HepG2 (cell line): ENCODE results near the gene CFAP69. TPM values are rescaled to one million over a fixed set of nuclear protein-coding genes. Genes with fewer than 3 reads are reported as not detected.

ENCODE experiments used
- EEA1 ChIP-seq: sonication (generic); formaldehyde crosslinking; IDR thresholded peaks from 2 replicates; pipeline ENCODE4 v1.5.1; 2020; ENCODE audit warnings: mild to moderate bottlenecking, missing genetic modification reagents, borderline replicate concordance
- GZF1 ChIP-seq: sonication (generic); formaldehyde crosslinking; IDR thresholded peaks from 2 replicates; pipeline ENCODE4 v1.5.1; 2020; ENCODE audit warnings: mild to moderate bottlenecking, missing genetic modification reagents
- MBNL3 ChIP-seq: fragments of 250-450 bp; sonication (Bioruptor Pico); conservative IDR thresholded peaks from 2 replicates; pipeline ENCODE4 v1.8.0; 2022; ENCODE audit warnings: mild to moderate bottlenecking, inconsistent platforms
- MED13 ChIP-seq: sonication (generic); formaldehyde crosslinking; IDR thresholded peaks from 2 replicates; pipeline ENCODE4 v1.5.0; 2020; ENCODE audit warnings: missing genetic modification reagents
- PAX8 ChIP-seq: sonication (generic); formaldehyde crosslinking; IDR thresholded peaks from 2 replicates; pipeline ENCODE4 v1.8.0; 2022; ENCODE audit warnings: mild to moderate bottlenecking, missing genetic modification reagents, borderline replicate concordance
- PCBP1 ChIP-seq: fragments of 200-400 bp; formaldehyde crosslinking; IDR thresholded peaks from 2 replicates; pipeline ENCODE4 v1.6.1; 2017; ENCODE audit warnings: mild to moderate bottlenecking, low read depth, low read length, borderline replicate concordance
- REL ChIP-seq: sonication (generic); formaldehyde crosslinking; conservative IDR thresholded peaks from 2 replicates; pipeline ENCODE4 v1.8.0; 2022; ENCODE audit warnings: mild to moderate bottlenecking, missing genetic modification reagents, moderate library complexity
- SP140L ChIP-seq: sonication (generic); formaldehyde crosslinking; IDR thresholded peaks from 2 replicates; pipeline ENCODE4 v1.4.0; 2020; ENCODE audit warnings: missing genetic modification reagents, borderline replicate concordance
- SPEN ChIP-seq: sonication (generic); formaldehyde crosslinking; IDR thresholded peaks from 2 replicates; pipeline ENCODE4 v1.5.1; 2020; ENCODE audit warnings: low read depth, mild to moderate bottlenecking, missing genetic modification reagents
- THAP9 ChIP-seq: sonication (generic); formaldehyde crosslinking; IDR thresholded peaks from 2 replicates; pipeline ENCODE4; 2020; ENCODE audit warnings: missing genetic modification reagents, mild to moderate bottlenecking, borderline replicate concordance
- ZBTB38 ChIP-seq: sonication (generic); formaldehyde crosslinking; IDR thresholded peaks from 2 replicates; pipeline ENCODE4 v1.5.1; 2020; ENCODE audit warnings: mild to moderate bottlenecking, missing genetic modification reagents
- ZNF329 ChIP-seq: sonication (generic); formaldehyde crosslinking; IDR thresholded peaks from 2 replicates; pipeline ENCODE4 v1.9.0; 2021; ENCODE audit warnings: low read depth, mild to moderate bottlenecking, missing genetic modification reagents
- ZNF564 ChIP-seq: sonication (generic); formaldehyde crosslinking; IDR thresholded peaks from 2 replicates; pipeline ENCODE4 v1.8.1; 2023; ENCODE audit warnings: mild to moderate bottlenecking, missing genetic modification reagents
- ZNF710 ChIP-seq: sonication (generic); formaldehyde crosslinking; IDR thresholded peaks from 2 replicates; pipeline ENCODE4 v1.5.0; 2020; ENCODE audit warnings: mild to moderate bottlenecking, missing genetic modification reagents, borderline replicate concordance
- polyA plus RNA-seq, 8 experiments: library from polyadenylated mRNA; depleted of rRNA in 3 of 8; stranded (reverse) in 7 of 8; unstranded in 1 of 8; fragments of >200 nt; fragmentation: Illumina TruSeq in 4 of 8; extraction: Trizol in 4 of 8; gene quantifications; 2 replicates each; pipeline versions ENCODE4 v1.2.1 to v1.2.3, GENCODE V29; 2011 to 2016; ENCODE audit warnings: low read depth in 4 of 8, missing spikeins in 1 of 8, mixed read lengths in 1 of 8; ENCODE audit not compliant: insufficient read depth in 1 of 8
- total RNA-seq, 5 experiments: library from RNA; depleted of rRNA; stranded (reverse); fragments of >200 nt; fragmentation: Illumina TruSeq; extraction: Trizol; gene quantifications; 2 replicates each; pipeline ENCODE4 v1.2.3, GENCODE V29; 2016; ENCODE audit warnings: low read depth in 1 of 5
- TF ChIP-seq, protein P1 (sequence below): sonication (generic); formaldehyde crosslinking; IDR thresholded peaks from 2 replicates; pipeline ENCODE4 v1.5.0; 2020; ENCODE audit warnings: mild to moderate bottlenecking, missing genetic modification reagents
- TF ChIP-seq, protein P2 (sequence below): sonication (generic); formaldehyde crosslinking; IDR thresholded peaks from 2 replicates; pipeline ENCODE4 v1.8.0; 2022; ENCODE audit warnings: low read depth, missing genetic modification reagents
- TF ChIP-seq, protein P3 (sequence below): sonication (generic); formaldehyde crosslinking; IDR thresholded peaks from 2 replicates; pipeline ENCODE4 v1.5.0; 2020; ENCODE audit warnings: missing genetic modification reagents

The CFAP69 gene
- total and polyA plus RNA-seq, 2 of the 13 experiments (the other 11 are each of a cell fraction or from before 2014, with no cell fraction given): 2.2 to 4.0 TPM

DNA sequence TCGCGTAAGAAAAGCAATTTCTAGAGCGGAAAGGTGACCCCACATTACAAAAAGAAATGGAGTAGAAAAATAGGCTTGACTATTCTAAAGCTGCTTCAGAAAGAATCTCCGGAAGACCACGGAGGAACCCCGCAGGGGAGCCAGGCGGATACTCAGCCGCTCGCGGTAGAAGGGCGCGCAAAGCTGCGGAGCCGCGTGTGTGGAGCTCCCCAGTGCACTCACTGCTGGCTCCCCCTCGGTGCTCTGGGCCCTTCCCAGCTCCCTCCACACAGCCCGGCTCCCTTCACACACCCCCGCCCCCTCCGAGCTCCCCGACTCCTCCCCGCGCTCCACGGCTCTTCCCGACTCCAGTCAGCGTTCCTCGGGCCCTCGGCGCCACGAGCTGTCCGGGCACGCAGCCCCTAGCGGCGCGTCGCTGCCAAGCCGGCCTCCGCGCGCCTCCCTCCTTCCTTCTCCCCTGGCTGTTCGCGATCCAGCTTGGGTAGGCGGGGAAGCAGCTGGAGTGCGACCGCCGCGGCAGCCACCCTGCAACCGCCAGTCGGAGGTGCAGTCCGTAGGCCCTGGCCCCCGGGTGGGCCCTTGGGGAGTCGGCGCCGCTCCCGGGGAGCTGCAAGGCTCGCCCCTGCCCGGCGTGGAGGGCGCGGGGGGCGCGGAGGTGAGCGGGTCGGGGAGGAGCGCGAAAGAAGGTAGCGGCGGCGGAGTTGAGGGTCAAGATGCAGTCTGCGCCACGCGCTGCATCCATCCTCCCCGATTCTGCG, 33.4 kb upstream of the CFAP69 start, which contains the start of gene STEAP2 (continued):
- TF ChIP-seq THAP9 (CRISPR knock-in tag) (peak; percentile 66; the same call in 1 of the 2 replicates), MED13 (peak; percentile 63; the same call in 1 of the 2 replicates), ZNF564 (peak; percentile 71), ZBTB38 (CRISPR knock-in tag) (peak; percentile 67; the same call in 1 of the 2 replicates), PCBP1 (no peak), ZNF329 (no peak), MBNL3 (CRISPR knock-in tag) (no peak), EEA1 (CRISPR knock-in tag) (peak; percentile 88; the same call in 1 of the 2 replicates), GZF1 (CRISPR knock-in tag) (peak; percentile 80; the same call in 1 of the 2 replicates), SPEN (CRISPR knock-in tag) (peak; percentile 64), SP140L (no peak), ZNF710 (CRISPR knock-in tag) (peak; percentile 93; the same call in 1 of the 2 replicates), PAX8 (CRISPR knock-in tag) (peak; percentile 94; the same call in 1 of the 2 replicates), REL (peak; percentile 95)
- TF ChIP-seq, protein P1, sequence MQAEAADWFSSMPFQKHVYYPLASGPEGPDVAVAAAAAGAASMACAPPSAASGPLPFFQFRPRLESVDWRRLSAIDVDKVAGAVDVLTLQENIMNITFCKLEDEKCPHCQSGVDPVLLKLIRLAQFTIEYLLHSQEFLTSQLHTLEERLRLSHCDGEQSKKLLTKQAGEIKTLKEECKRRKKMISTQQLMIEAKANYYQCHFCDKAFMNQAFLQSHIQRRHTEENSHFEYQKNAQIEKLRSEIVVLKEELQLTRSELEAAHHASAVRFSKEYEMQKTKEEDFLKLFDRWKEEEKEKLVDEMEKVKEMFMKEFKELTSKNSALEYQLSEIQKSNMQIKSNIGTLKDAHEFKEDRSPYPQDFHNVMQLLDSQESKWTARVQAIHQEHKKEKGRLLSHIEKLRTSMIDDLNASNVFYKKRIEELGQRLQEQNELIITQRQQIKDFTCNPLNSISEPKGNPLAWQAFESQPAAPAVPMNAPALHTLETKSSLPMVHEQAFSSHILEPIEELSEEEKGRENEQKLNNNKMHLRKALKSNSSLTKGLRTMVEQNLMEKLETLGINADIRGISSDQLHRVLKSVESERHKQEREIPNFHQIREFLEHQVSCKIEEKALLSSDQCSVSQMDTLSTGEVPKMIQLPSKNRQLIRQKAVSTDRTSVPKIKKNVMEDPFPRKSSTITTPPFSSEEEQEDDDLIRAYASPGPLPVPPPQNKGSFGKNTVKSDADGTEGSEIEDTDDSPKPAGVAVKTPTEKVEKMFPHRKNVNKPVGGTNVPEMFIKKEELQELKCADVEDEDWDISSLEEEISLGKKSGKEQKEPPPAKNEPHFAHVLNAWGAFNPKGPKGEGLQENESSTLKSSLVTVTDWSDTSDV (CRISPR knock-in tag): peak; percentile 85; the same call in 1 of the 2 replicates
- TF ChIP-seq, protein P2, sequence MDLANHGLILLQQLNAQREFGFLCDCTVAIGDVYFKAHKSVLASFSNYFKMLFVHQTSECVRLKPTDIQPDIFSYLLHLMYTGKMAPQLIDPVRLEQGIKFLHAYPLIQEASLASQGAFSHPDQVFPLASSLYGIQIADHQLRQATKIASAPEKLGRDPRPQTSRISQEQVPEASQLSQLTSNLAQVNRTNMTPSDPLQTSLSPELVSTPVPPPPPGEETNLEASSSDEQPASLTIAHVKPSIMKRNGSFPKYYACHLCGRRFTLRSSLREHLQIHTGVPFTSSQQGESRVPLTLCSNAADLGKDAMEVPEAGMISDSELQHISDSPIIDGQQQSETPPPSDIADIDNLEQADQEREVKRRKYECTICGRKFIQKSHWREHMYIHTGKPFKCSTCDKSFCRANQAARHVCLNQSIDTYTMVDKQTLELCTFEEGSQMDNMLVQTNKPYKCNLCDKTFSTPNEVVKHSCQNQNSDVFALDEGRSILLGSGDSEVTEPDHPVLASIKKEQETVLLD (CRISPR knock-in tag): peak; percentile 69
- TF ChIP-seq, protein P3, sequence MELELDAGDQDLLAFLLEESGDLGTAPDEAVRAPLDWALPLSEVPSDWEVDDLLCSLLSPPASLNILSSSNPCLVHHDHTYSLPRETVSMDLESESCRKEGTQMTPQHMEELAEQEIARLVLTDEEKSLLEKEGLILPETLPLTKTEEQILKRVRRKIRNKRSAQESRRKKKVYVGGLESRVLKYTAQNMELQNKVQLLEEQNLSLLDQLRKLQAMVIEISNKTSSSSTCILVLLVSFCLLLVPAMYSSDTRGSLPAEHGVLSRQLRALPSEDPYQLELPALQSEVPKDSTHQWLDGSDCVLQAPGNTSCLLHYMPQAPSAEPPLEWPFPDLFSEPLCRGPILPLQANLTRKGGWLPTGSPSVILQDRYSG (CRISPR knock-in tag): 0 out of 2 replicates have a peak, but pooled peaks have one; percentile 21
